Fibroblast of skin of right quadriceps (primary cell): ENCODE measurements around the gene UBE2G2.
A peak's percentile ranks its signal among the peaks of the same experiment; 100 is the strongest.

ENCODE experiments used
- DNase-seq: peaks from one replicate; pipeline ENCODE4 v3.0.0-alpha.2; 2013

The UBE2G2 gene

GRCh38 chr21:44742418-44743153 is 59.0 kb downstream of the UBE2G2 start:
- DNase-seq: no peak

DNA sequence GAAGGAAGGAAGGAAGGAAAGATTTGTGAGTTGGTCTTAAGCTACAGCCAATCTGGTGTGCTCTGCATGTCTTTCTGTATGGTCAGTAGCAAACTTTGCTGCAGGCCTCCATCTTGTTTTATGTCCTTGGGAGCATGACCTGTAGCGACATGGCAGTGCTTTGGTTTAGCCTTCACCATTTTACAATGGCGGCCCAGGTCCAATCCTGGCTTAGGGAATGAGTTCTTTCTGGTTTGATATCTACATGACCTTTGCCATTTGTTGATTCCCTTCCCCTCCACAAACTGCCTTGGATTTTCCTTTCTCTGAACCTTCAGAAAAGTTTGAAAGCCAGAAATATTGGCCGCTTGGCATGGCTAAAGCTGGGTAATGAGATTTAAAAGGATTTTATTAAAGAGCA is 59.7 kb downstream of the UBE2G2 start:
- no peak for DNase-seq

DNA sequence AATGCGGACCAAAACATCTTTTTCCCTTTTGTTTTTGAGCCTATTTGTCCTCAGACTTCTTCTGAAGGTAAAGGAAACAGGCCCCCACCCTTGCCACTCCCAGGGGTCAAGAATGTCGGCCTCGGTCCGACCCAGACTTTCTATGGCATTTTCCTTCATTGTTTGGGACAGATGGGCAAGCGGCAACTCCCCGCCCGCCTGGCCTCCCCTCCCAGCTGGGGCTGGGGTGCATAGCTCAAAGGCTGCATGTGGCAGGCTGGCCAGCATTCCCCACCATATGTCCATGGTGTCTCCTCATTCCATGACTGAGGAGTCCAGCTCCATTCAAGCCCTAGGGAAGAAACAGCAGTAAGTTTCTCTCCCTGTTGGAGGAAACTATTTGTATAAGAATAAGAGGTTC is 60.9 kb downstream of the UBE2G2 start:
- no peak for DNase-seq

- no peak for DNase-seq
Observed at GRCh38 chr21:44739316-44739715, 62.3 kb downstream of the UBE2G2 start.

- no peak for DNase-seq
Observed at GRCh38 chr21:44738621-44739020, 63.0 kb downstream of the UBE2G2 start.

DNA sequence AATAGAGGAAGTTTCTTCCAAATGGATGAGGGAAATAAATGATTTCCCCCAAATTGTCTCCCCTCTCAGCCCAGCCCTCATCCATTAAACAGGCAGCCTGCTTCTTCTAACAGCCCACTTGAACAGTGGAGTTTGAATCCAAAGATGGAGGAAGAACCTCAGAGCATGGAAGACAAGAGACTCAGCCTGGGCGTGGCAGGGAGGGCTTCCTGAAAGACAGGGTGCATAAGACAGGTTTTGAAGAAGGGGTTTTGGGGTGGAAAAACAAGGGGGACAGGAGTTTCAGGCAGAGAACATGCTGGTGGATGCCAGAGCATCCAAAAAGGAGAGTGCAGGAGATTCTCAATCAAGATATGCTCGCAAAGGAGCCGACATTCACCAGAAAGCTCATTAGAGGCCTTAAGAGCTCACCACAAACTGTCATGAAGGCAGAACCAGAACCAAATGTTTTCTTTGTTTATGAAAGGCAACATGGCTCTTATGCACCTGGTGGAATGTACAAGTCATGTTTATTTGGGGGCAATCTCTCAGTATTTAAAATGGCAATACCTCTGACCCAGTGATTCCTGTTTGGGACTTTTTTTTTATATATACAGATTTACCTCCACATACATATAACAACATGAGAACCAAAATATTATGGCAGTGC is 63.8 kb downstream of the UBE2G2 start:
- DNase-seq: peak; percentile 22

- no peak for DNase-seq
Observed at GRCh38 chr21:44736291-44737004, 65.2 kb downstream of the UBE2G2 start.

DNA sequence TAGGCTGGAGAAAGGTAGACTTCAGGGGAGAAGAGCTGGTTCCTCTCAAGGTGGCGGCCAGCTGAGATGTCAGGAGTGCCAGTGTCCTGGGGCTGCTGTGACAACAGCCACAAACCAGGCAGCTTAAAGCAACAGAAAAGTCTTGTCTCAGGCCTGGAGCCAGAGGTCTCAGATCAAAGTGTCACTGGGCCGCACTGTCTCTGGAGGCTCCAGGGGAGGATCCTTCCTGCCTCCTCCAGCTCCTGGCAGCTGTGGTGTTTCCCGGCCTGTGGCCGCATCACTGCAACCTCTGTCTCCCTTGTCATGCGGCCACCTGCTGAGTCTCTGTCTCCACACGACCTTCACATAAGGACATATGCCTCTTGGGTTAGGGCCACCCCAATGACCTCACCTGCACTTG is 65.8 kb downstream of the UBE2G2 start:
- no peak for DNase-seq

DNA sequence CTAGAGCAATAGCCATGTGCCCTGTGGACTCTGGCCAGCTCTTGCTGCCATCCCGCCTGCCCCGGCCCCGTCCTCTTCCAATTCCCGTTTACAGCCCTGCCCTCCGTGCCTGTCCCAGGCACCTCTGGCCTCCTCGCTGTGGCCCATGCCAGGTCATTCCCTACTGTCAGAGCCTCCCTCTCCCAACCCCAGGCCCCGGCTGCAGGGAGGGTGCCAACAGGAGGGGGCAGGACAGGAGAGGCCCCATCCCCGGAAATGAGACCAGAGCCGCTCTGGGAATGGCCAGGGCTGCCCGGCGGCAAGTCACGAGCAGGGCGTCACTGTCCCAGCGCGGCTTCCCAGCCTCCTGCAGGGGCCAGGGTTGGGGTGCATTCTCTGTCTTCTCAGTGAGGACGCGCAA is 66.8 kb downstream of the UBE2G2 start:
- DNase-seq: no peak

- no peak for DNase-seq
Observed at GRCh38 chr21:44734026-44734745, 67.4 kb downstream of the UBE2G2 start.

DNA sequence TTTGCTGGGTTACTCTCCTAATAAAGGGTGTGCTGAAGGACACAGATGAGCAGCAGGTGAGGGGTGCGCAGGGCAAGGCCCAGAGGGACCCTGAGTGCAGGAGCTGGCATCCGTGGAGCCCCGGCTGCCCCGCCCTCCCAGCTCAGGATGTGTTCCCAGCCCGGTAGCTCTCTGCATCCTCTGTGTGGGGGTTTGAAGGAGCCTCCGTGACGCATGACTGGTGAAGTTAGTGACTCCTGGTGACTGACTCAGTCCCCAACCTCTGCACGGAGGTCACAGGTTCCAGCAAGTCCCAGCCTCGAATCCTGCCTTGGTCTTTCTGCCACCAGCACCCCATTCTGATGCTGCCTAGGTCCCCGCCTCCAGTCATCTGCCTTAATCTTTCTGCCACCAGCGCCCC is 68.7 kb downstream of the UBE2G2 start:
- no peak for DNase-seq

GRCh38 chr21:44732263-44732662 is 69.4 kb downstream of the UBE2G2 start:
- no peak for DNase-seq

GRCh38 chr21:44730951-44731579 is 70.6 kb downstream of the UBE2G2 start:
- no peak for DNase-seq

GRCh38 chr21:44730028-44730395 is 71.6 kb downstream of the UBE2G2 start:
- DNase-seq: no peak

- no peak for DNase-seq
Observed at GRCh38 chr21:44729336-44730027, 72.1 kb downstream of the UBE2G2 start.

GRCh38 chr21:44728716-44729115 is 72.9 kb downstream of the UBE2G2 start:
- no peak for DNase-seq

- DNase-seq: no peak
Observed at GRCh38 chr21:44727757-44728156, 73.9 kb downstream of the UBE2G2 start.

DNA sequence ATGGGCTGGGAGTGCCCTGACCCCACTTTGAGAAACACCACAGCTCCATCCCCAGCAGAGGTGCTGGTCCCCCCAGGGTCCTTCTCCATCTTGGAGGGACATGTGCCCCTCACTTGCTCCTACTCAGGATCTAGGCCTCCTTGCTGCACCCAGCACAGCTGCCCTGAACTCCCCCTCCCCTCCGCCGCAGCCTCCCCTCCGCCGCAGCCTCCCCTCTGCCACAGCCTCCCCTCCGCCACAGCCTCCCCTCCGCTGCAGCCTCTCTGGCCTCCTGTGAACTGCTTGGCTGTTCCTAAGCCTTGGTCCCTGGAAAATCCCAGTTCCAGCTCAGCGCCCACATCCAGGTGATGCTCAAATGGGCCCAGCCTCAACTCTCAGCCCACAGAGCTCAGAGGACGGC is 74.3 kb downstream of the UBE2G2 start:
- DNase-seq: no peak

- no peak for DNase-seq
Observed at GRCh38 chr21:44726826-44727225, 74.8 kb downstream of the UBE2G2 start.

- no peak for DNase-seq
Observed at GRCh38 chr21:44724926-44725325, 76.7 kb downstream of the UBE2G2 start.

DNA sequence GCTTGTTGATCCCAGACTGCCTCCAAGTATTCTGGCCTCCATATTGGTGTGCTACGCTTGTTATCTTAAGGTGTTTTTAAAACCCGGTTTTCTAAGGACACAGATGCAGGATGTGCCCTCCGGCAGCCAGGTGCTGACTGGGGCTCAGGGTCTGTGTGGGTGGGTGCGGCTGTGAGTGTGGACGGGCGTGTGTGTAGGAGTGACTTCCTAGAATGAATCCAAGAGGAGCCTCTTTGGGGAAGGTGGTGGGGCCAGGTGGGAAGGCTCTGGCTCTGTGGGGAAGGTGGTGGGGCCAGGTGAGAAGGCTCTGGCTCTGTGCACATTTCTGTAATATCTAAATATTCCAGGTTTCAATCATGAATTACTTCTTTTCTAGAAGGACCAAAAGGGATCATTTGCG is 77.4 kb downstream of the UBE2G2 start:
- DNase-seq: no peak
